Measurements from ENCODE around the gene CEP95. TPM values are rescaled to one million over a fixed set of nuclear protein-coding genes. Genes with fewer than 3 reads are reported as not detected.
"Not testable (repeated sequence)": the region's sequence is repeated elsewhere in the genome, so short reads cannot be mapped to it uniquely, and the experiment has no call there.

CEP95 gene
- polyA plus RNA-seq, 4 donors, result 17.1 to 75.0 (median 53.4) TPM

- 66 to 71% (median 70%) methylated on average over 9 of the region's 9 CpGs for WGBS, 3 donors
Observed at GRCh38 chr17:64466019-64466735, 40.6 kb upstream of the CEP95 start.

GRCh38 chr17:64466834-64467233 is 39.9 kb upstream of the CEP95 start:
- not testable (repeated sequence) for H3K4me1 ChIP-seq (ENCODE audit: control insufficient read depth in 3 of 3, insufficient read depth in 2 of 3, low read depth in 1 of 3, low read length in 2 of 3); FAIRE-seq; H3K27me3 ChIP-seq (ENCODE audit: control insufficient read depth in 3 of 3, insufficient read depth in 3 of 3, low read length in 3 of 3)

More at GRCh38 chr17:64466019-64466735, 40.6 kb upstream of the CEP95 start:
- Histone ChIP-seq H3K4me3 (ENCODE audit: low read depth in 1 of 3, low read length in 3 of 3) (no peak overlapping the region), H3K27me3 (ENCODE audit: control insufficient read depth in 3 of 3, insufficient read depth in 3 of 3, low read length in 3 of 3) (no peaks in the 10 kb centered on the region), H3K27ac (ENCODE audit: low read depth in 1 of 3, low read length in 2 of 3) (no peak overlapping the region), H3K4me1 (ENCODE audit: control insufficient read depth in 3 of 3, insufficient read depth in 2 of 3, low read depth in 1 of 3, low read length in 2 of 3) (no peaks in the 10 kb centered on the region), H3K36me3 (ENCODE audit: control insufficient read depth in 3 of 3, insufficient read depth in 2 of 3, low read depth in 1 of 3, low read length in 3 of 3) (no peaks in the 10 kb centered on the region), H3K9me3 (ENCODE audit: control insufficient read depth in 2 of 2, insufficient read depth in 1 of 2, low read depth in 1 of 2, low read length in 1 of 2) (no peaks in the 10 kb centered on the region)
- no peak for FAIRE-seq
- no peak for DNase-seq

GRCh38 chr17:64470625-64471024 is 36.2 kb upstream of the CEP95 start:
- H3K9me3 ChIP-seq (ENCODE audit: control insufficient read depth in 2 of 2, insufficient read depth in 1 of 2, low read depth in 1 of 2, low read length in 1 of 2), result no peaks in the 10 kb centered on the region
- no peak overlapping the region for H3K4me3 ChIP-seq (ENCODE audit: low read depth in 1 of 3, low read length in 3 of 3)
- 73 to 87% (median 78%) methylated on average over 4 of the region's 4 CpGs for WGBS, 3 donors
- no peaks in the 10 kb centered on the region for H3K27me3 ChIP-seq (ENCODE audit: control insufficient read depth in 3 of 3, insufficient read depth in 3 of 3, low read length in 3 of 3)
- H3K36me3 ChIP-seq (ENCODE audit: control insufficient read depth in 3 of 3, insufficient read depth in 2 of 3, low read depth in 1 of 3, low read length in 3 of 3), result no peaks in the 10 kb centered on the region
- no peak for FAIRE-seq
- no peak for DNase-seq
- H3K4me1 ChIP-seq (ENCODE audit: control insufficient read depth in 3 of 3, insufficient read depth in 2 of 3, low read depth in 1 of 3, low read length in 2 of 3), result no peaks in the 10 kb centered on the region
- no peak overlapping the region for H3K27ac ChIP-seq (ENCODE audit: low read depth in 1 of 3, low read length in 2 of 3)

More at GRCh38 chr17:64466834-64467233, 39.9 kb upstream of the CEP95 start:
- not testable (repeated sequence) for H3K4me3 ChIP-seq (ENCODE audit: low read depth in 1 of 3, low read length in 3 of 3); H3K9me3 ChIP-seq (ENCODE audit: control insufficient read depth in 2 of 2, insufficient read depth in 1 of 2, low read depth in 1 of 2, low read length in 1 of 2); DNase-seq; H3K27ac ChIP-seq (ENCODE audit: low read depth in 1 of 3, low read length in 2 of 3); H3K36me3 ChIP-seq (ENCODE audit: control insufficient read depth in 3 of 3, insufficient read depth in 2 of 3, low read depth in 1 of 3, low read length in 3 of 3)
- 69 to 71% (median 70%) methylated on average over 1 of the region's 1 CpG for WGBS, 3 donors

- H3K4me3 ChIP-seq (ENCODE audit: low read depth in 1 of 3, low read length in 3 of 3), result no peak overlapping the region
- H3K4me1 ChIP-seq (ENCODE audit: control insufficient read depth in 3 of 3, insufficient read depth in 2 of 3, low read depth in 1 of 3, low read length in 2 of 3), result no peaks in the 10 kb centered on the region
- WGBS, 3 donors, result 90 to 94% (median 94%) methylated on average over 3 of the region's 3 CpGs
- no peaks in the 10 kb centered on the region for H3K9me3 ChIP-seq (ENCODE audit: control insufficient read depth in 2 of 2, insufficient read depth in 1 of 2, low read depth in 1 of 2, low read length in 1 of 2)
- H3K27me3 ChIP-seq (ENCODE audit: control insufficient read depth in 3 of 3, insufficient read depth in 3 of 3, low read length in 3 of 3), result no peaks in the 10 kb centered on the region
- no peak for FAIRE-seq
- DNase-seq, result no peak
- no peak overlapping the region for H3K27ac ChIP-seq (ENCODE audit: low read depth in 1 of 3, low read length in 2 of 3)
- peaks cover 0 to 2% (median 0%) of the 10 kb centered on the region in 3 donors for H3K36me3 ChIP-seq (ENCODE audit: control insufficient read depth in 3 of 3, insufficient read depth in 2 of 3, low read depth in 1 of 3, low read length in 3 of 3)
Observed at GRCh38 chr17:64471440-64471839, 35.3 kb upstream of the CEP95 start.

- Histone ChIP-seq H3K36me3 (ENCODE audit: control insufficient read depth in 3 of 3, insufficient read depth in 2 of 3, low read depth in 1 of 3, low read length in 3 of 3) (peaks cover 0 to 2% (median 0%) of the 10 kb centered on the region in 3 donors), H3K27me3 (ENCODE audit: control insufficient read depth in 3 of 3, insufficient read depth in 3 of 3, low read length in 3 of 3) (no peaks in the 10 kb centered on the region), H3K4me3 (ENCODE audit: low read depth in 1 of 3, low read length in 3 of 3) (no peak overlapping the region), H3K9me3 (ENCODE audit: control insufficient read depth in 2 of 2, insufficient read depth in 1 of 2, low read depth in 1 of 2, low read length in 1 of 2) (no peaks in the 10 kb centered on the region), H3K27ac (ENCODE audit: low read depth in 1 of 3, low read length in 2 of 3) (no peak overlapping the region), H3K4me1 (ENCODE audit: control insufficient read depth in 3 of 3, insufficient read depth in 2 of 3, low read depth in 1 of 3, low read length in 2 of 3) (no peaks in the 10 kb centered on the region)
- no peak for DNase-seq
- FAIRE-seq, result no peak
- 89 to 95% (median 94%) methylated on average over 2 of the region's 2 CpGs for WGBS, 3 donors
Observed at GRCh38 chr17:64472564-64472963, 34.2 kb upstream of the CEP95 start.

GRCh38 chr17:64477849-64478248 is 28.9 kb upstream of the CEP95 start:
- Histone ChIP-seq H3K27me3 (ENCODE audit: control insufficient read depth in 3 of 3, insufficient read depth in 3 of 3, low read length in 3 of 3) (no peaks in the 10 kb centered on the region), H3K9me3 (ENCODE audit: control insufficient read depth in 2 of 2, insufficient read depth in 1 of 2, low read depth in 1 of 2, low read length in 1 of 2) (no peaks in the 10 kb centered on the region), H3K4me1 (ENCODE audit: control insufficient read depth in 3 of 3, insufficient read depth in 2 of 3, low read depth in 1 of 3, low read length in 2 of 3) (no peaks in the 10 kb centered on the region), H3K4me3 (ENCODE audit: low read depth in 1 of 3, low read length in 3 of 3) (no peak overlapping the region), H3K36me3 (ENCODE audit: control insufficient read depth in 3 of 3, insufficient read depth in 2 of 3, low read depth in 1 of 3, low read length in 3 of 3) (peaks cover 0 to 8% (median 2%) of the 10 kb centered on the region in 3 donors), H3K27ac (ENCODE audit: low read depth in 1 of 3, low read length in 2 of 3) (no peak overlapping the region)
- FAIRE-seq, result no peak
- DNase-seq, result no peak
- 16 to 38% (median 36%) methylated on average over 1 of the region's 1 CpG for WGBS, 3 donors

GRCh38 chr17:64480951-64481350 is 25.8 kb upstream of the CEP95 start:
- Histone ChIP-seq H3K9me3 (ENCODE audit: control insufficient read depth in 2 of 2, insufficient read depth in 1 of 2, low read depth in 1 of 2, low read length in 1 of 2) (no peaks in the 10 kb centered on the region), H3K27me3 (ENCODE audit: control insufficient read depth in 3 of 3, insufficient read depth in 3 of 3, low read length in 3 of 3) (no peaks in the 10 kb centered on the region), H3K4me3 (ENCODE audit: low read depth in 1 of 3, low read length in 3 of 3) (no peak overlapping the region), H3K4me1 (ENCODE audit: control insufficient read depth in 3 of 3, insufficient read depth in 2 of 3, low read depth in 1 of 3, low read length in 2 of 3) (no peaks in the 10 kb centered on the region), H3K36me3 (ENCODE audit: control insufficient read depth in 3 of 3, insufficient read depth in 2 of 3, low read depth in 1 of 3, low read length in 3 of 3) (peaks cover 4 to 26% (median 5%) of the 10 kb centered on the region in 3 donors), H3K27ac (ENCODE audit: low read depth in 1 of 3, low read length in 2 of 3) (no peak overlapping the region)
- whole genome bisulfite sequencing, 3 donors, result 95 to 100% (median 100%) methylated on average over 1 of the region's 1 CpG
- no peak for FAIRE-seq
- DNase-seq, result no peak

- FAIRE-seq (no peak), DNase-seq (no peak)
- Histone ChIP-seq H3K27me3 (ENCODE audit: control insufficient read depth in 3 of 3, insufficient read depth in 3 of 3, low read length in 3 of 3) (no peaks in the 10 kb centered on the region), H3K36me3 (ENCODE audit: control insufficient read depth in 3 of 3, insufficient read depth in 2 of 3, low read depth in 1 of 3, low read length in 3 of 3) (peaks cover 4 to 34% (median 5%) of the 10 kb centered on the region in 3 donors), H3K9me3 (ENCODE audit: control insufficient read depth in 2 of 2, insufficient read depth in 1 of 2, low read depth in 1 of 2, low read length in 1 of 2) (no peaks in the 10 kb centered on the region), H3K4me3 (ENCODE audit: low read depth in 1 of 3, low read length in 3 of 3) (no peak overlapping the region), H3K27ac (ENCODE audit: low read depth in 1 of 3, low read length in 2 of 3) (no peak overlapping the region), H3K4me1 (ENCODE audit: control insufficient read depth in 3 of 3, insufficient read depth in 2 of 3, low read depth in 1 of 3, low read length in 2 of 3) (no peaks in the 10 kb centered on the region)
- WGBS, 3 donors, result 81 to 94% (median 90%) methylated on average over 3 of the region's 3 CpGs
Observed at GRCh38 chr17:64484380-64484779, 22.4 kb upstream of the CEP95 start.

- DNase-seq (no peak), FAIRE-seq (no peak)
- Histone ChIP-seq H3K27me3 (ENCODE audit: control insufficient read depth in 3 of 3, insufficient read depth in 3 of 3, low read length in 3 of 3) (no peaks in the 10 kb centered on the region), H3K4me3 (ENCODE audit: low read depth in 1 of 3, low read length in 3 of 3) (no peak overlapping the region), H3K27ac (ENCODE audit: low read depth in 1 of 3, low read length in 2 of 3) (no peak overlapping the region), H3K36me3 (ENCODE audit: control insufficient read depth in 3 of 3, insufficient read depth in 2 of 3, low read depth in 1 of 3, low read length in 3 of 3) (peaks cover 4 to 46% (median 5%) of the 10 kb centered on the region in 3 donors), H3K4me1 (ENCODE audit: control insufficient read depth in 3 of 3, insufficient read depth in 2 of 3, low read depth in 1 of 3, low read length in 2 of 3) (no peaks in the 10 kb centered on the region), H3K9me3 (ENCODE audit: control insufficient read depth in 2 of 2, insufficient read depth in 1 of 2, low read depth in 1 of 2, low read length in 1 of 2) (no peaks in the 10 kb centered on the region)
- 93 to 98% (median 96%) methylated on average over 2 of the region's 2 CpGs for WGBS, 3 donors
Observed at GRCh38 chr17:64488301-64488700, 18.5 kb upstream of the CEP95 start.

Data from small intestine (tissue), 7 donors.